Stomach (tissue), 9 donors: ENCODE results near the gene B3GNT3. TPM values are rescaled to one million over a fixed set of nuclear protein-coding genes. Genes with fewer than 3 reads are reported as not detected.
A peak's percentile ranks its signal among the peaks of the same experiment; 100 is the strongest.

Experiments used
- DNase-seq, 2 donors: peaks; one replicate each; pipeline versions ENCODE4 v3.0.0 to v3.0.0-alpha.2; 2013 to 2019
- H3K27ac ChIP-seq, 5 donors: fragments of 200-600 bp in 4 of 5; sonication (generic) in 4 of 5; one replicate each; pipeline ENCODE4 v1.5.1; 2013 to 2019; ENCODE audit warnings: mild to moderate bottlenecking in 1 of 5, moderate library complexity in 1 of 5
- H3K27me3 ChIP-seq, 3 donors: fragments of 200-600 bp; sonication (generic); one replicate each; pipeline ENCODE4 v1.5.1; 2017 to 2019; ENCODE audit warnings: mixed run types in 1 of 3
- H3K36me3 ChIP-seq, 4 donors: fragments of 200-600 bp; sonication (generic); 1 replicate in 3 of 4; 2 replicates in 1 of 4; pipeline ENCODE4 v1.5.1; 2016 to 2019
- H3K4me1 ChIP-seq, 4 donors: fragments of 200-600 bp; sonication (generic); one replicate each; pipeline ENCODE4 v1.5.1; 2016 to 2019
- H3K4me3 ChIP-seq, 4 donors: fragments of 200-600 bp; sonication (generic) in 3 of 4; one replicate each; pipeline ENCODE4 v1.5.1; 2016 to 2019; ENCODE audit warnings: mild to moderate bottlenecking in 1 of 4
- H3K9me3 ChIP-seq, 4 donors: fragments of 200-600 bp; sonication (generic); one replicate each; pipeline ENCODE4 v1.5.1; 2016 to 2019
- EP300 ChIP-seq: sonication (generic); formaldehyde crosslinking; IDR thresholded peaks from one replicate; pipeline ENCODE4 v1.6.1; 2017; ENCODE audit warnings: antibody characterized with exemption
- POLR2A ChIP-seq, 4 donors: fragments of 450-650 bp; IDR thresholded peaks; one replicate each; pipeline ENCODE4 v1.6.1; 2016; ENCODE audit warnings: antibody characterized with exemption in 4 of 4, control low read depth in 2 of 4, mild to moderate bottlenecking in 1 of 4, moderate library complexity in 1 of 4
- POLR2AphosphoS5 ChIP-seq, 3 donors: sonication (generic); formaldehyde crosslinking; IDR thresholded peaks; one replicate each; pipeline ENCODE4 v1.6.1; 2016; ENCODE audit warnings: antibody characterized with exemption in 3 of 3
- WGBS, 5 donors: extraction: QIAGEN DNeasy Blood & Tissue Kit in 3 of 5; methylation state at CpG; one replicate each; pipeline versions ENCODE4 v1.1.5 to v1.1.7; 2013 to 2018; 5-methylcytosine and 5-hydroxymethylcytosine counted together
- intact Hi-C: fragments of 100-400 bp; cut with DNase I; formaldehyde crosslinking; loops from one replicate; pipeline ENCODE4 v1.15.1; 2023; ENCODE audit warnings: low total_unique reads
- polyA plus RNA-seq, 3 donors: library from polyadenylated mRNA; stranded (reverse); fragments of 200-250 nt; gene quantifications; one replicate each; pipeline ENCODE4 v1.2.3, GENCODE V29; 2013
- total RNA-seq, 5 donors: library from RNA; depleted of rRNA; stranded (reverse); fragments of >200 nt; gene quantifications; one replicate each; pipeline versions ENCODE4 v1.1.0 to v1.2.3, GENCODE V29; 2014 to 2016
- TF ChIP-seq, protein P1 (sequence below), 7 experiments: fragments of 450-650 bp in 4 of 7; fragments of 200-600 bp in 3 of 7; sonication (generic) in 3 of 7; IDR thresholded peaks; one replicate each; pipeline ENCODE4 v1.5.1; 2016 to 2019; ENCODE audit warnings: antibody characterized with exemption in 7 of 7, control low read depth in 2 of 7, mild to moderate bottlenecking in 1 of 7
- donor health status: healthy with polysubstance abuse.
- donor health status: Bipolar disorder and iron deficiency.
- donor health status: healthy.

B3GNT3 gene
- total and polyA plus RNA-seq, 8 donors = 11.3 to 117 (median 20.2) TPM

DNA sequence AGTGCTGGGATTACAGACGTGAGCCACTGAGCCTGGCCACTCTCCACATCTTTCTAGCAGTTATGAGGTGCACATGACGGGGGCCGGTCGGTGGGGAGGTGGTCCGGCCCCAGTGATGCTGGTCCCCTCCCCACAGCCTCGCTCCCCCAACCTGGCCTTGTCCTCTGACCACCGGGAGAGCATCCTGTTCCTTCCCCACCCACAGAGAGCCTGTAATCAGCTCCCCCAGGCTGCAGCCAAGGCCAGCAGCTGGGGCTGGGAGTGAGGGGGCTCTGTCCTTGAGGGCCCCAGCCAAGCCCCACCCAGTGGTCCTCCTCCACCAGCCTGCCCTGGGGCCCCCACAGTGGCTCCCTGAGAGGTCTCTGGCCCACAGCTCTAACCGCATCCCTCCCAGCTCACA, 29.4 kb downstream of the B3GNT3 start:
- Histone ChIP-seq H3K27ac (no peak overlapping the region), H3K4me1 (no peaks in the 10 kb centered on the region), H3K4me3 (no peak overlapping the region), H3K9me3 (no peaks in the 10 kb centered on the region), H3K36me3 (peaks cover 0 to 4% (median 0%) of the 10 kb centered on the region in 4 donors), H3K27me3 (peaks cover 0 to 40% (median 0%) of the 10 kb centered on the region in 3 donors)
- WGBS, 5 donors = 57 to 76% (median 63%) methylated on average over 4 to 8 of the region's 8 CpGs
- intact Hi-C loops = no loop called here
- TF ChIP-seq EP300 = no peak
- TF ChIP-seq, protein P1, sequence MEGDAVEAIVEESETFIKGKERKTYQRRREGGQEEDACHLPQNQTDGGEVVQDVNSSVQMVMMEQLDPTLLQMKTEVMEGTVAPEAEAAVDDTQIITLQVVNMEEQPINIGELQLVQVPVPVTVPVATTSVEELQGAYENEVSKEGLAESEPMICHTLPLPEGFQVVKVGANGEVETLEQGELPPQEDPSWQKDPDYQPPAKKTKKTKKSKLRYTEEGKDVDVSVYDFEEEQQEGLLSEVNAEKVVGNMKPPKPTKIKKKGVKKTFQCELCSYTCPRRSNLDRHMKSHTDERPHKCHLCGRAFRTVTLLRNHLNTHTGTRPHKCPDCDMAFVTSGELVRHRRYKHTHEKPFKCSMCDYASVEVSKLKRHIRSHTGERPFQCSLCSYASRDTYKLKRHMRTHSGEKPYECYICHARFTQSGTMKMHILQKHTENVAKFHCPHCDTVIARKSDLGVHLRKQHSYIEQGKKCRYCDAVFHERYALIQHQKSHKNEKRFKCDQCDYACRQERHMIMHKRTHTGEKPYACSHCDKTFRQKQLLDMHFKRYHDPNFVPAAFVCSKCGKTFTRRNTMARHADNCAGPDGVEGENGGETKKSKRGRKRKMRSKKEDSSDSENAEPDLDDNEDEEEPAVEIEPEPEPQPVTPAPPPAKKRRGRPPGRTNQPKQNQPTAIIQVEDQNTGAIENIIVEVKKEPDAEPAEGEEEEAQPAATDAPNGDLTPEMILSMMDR (IDR thresholded peaks at IDR 0.05) = no peak
- TF ChIP-seq POLR2A (IDR thresholded peaks at IDR 0.05) = no peak
- TF ChIP-seq POLR2AphosphoS5 (IDR thresholded peaks at IDR 0.05) = no peak
- no peak for DNase-seq

DNA sequence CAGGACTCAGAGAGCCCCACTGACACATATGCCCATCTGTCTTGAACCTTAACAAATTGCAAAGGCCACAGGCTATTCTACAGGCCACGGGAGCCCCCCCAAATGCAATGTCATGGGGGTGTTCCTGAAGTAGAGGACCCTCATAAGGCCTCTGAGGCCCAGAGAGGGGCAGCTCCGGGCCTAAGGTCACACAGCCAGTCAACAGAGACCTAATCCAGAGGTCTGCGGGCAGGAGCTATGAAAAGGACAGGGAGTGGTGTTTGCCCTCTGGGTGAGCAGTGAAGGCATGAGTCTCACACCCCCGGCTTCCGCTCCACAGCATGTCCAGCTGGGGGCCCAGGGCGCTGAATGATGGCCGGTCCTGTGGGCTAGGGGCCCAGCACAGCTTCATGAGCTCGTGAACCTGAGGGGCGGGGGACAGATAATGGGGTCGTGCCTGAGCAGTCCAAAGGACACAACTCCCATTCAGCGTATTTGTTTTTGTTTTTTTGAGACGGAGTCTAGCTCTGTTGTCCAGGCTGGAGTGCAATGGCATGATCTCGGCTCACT, 31.6 kb downstream of the B3GNT3 start:
- no peak for DNase-seq
- Histone ChIP-seq H3K4me3 (no peak overlapping the region), H3K4me1 (peaks cover 0 to 20% (median 18%) of the 10 kb centered on the region in 4 donors), H3K27me3 (peaks cover 0 to 62% (median 3%) of the 10 kb centered on the region in 3 donors), H3K36me3 (peaks cover 0 to 23% (median 8%) of the 10 kb centered on the region in 4 donors), H3K9me3 (no peaks in the 10 kb centered on the region), H3K27ac (no peak overlapping the region)
- WGBS, 5 donors = 63 to 87% (median 72%) methylated on average over 13 of the region's 13 CpGs
- intact Hi-C loops = no loop called here
- TF ChIP-seq, protein P1 (IDR thresholded peaks at IDR 0.05) = no peak
- no peak for TF ChIP-seq POLR2A (IDR thresholded peaks at IDR 0.05)
- no peak for TF ChIP-seq EP300
- TF ChIP-seq POLR2AphosphoS5 (IDR thresholded peaks at IDR 0.05) = no peak

DNA sequence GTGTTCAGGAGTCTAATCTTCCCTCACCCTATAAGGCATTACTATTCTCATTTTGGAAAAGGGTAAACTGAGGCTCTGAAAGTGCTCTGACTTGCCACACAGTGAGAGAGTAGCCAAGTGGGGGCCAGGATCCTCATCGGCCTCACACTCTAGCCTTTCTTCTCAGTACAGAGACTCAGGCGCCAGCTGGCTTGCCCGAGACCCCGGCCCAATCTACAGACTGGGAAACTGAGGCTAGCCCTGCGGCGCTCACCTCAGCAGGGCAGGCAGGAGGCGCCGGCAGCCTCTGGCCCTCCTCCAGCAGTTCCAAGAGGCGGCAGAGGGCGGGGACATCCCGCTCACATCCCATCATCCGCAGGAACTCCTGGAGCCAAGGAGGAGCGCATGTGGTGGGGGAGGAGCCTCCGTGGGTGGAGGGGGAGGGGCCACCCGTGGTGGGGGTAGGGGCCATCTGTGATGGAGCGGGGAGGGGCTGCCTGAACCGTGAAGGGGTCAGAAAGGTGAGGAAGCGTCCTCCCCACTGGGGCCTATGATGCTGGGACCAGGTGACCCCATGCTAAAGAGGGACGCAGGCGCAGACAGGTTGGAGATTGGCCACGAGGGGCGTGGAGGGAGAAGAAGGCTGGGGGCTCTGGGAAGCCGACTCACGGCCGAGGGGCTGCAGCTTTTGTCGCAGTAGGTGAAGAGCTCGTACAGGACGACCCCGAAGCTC, 35.1 kb downstream of the B3GNT3 start:
- peak overlapping the region in 3 of 4 donors; percentile 16 to 38 (median 29) for H3K4me3 ChIP-seq
- WGBS, 5 donors = 19 to 44% (median 23%) methylated on average over 23 to 29 of the region's 29 CpGs
- peaks cover 0 to 58% (median 3%) of the 10 kb centered on the region in 3 donors for H3K27me3 ChIP-seq
- TF ChIP-seq POLR2AphosphoS5 (IDR thresholded peaks at IDR 0.05) (no peak), POLR2A (IDR thresholded peaks at IDR 0.05) (no peak)
- TF ChIP-seq, protein P1 (IDR thresholded peaks at IDR 0.05) = no peak
- intact Hi-C loops = no loop called here
- peaks cover 0 to 47% (median 16%) of the 10 kb centered on the region in 4 donors for H3K36me3 ChIP-seq
- peak in 1 of 2 donors; percentile 66 for DNase-seq
- peaks cover 0 to 22% (median 20%) of the 10 kb centered on the region in 4 donors for H3K4me1 ChIP-seq
- peak overlapping the region in 1 of 5 donors; percentile 4 for H3K27ac ChIP-seq
- no peaks in the 10 kb centered on the region for H3K9me3 ChIP-seq

DNA sequence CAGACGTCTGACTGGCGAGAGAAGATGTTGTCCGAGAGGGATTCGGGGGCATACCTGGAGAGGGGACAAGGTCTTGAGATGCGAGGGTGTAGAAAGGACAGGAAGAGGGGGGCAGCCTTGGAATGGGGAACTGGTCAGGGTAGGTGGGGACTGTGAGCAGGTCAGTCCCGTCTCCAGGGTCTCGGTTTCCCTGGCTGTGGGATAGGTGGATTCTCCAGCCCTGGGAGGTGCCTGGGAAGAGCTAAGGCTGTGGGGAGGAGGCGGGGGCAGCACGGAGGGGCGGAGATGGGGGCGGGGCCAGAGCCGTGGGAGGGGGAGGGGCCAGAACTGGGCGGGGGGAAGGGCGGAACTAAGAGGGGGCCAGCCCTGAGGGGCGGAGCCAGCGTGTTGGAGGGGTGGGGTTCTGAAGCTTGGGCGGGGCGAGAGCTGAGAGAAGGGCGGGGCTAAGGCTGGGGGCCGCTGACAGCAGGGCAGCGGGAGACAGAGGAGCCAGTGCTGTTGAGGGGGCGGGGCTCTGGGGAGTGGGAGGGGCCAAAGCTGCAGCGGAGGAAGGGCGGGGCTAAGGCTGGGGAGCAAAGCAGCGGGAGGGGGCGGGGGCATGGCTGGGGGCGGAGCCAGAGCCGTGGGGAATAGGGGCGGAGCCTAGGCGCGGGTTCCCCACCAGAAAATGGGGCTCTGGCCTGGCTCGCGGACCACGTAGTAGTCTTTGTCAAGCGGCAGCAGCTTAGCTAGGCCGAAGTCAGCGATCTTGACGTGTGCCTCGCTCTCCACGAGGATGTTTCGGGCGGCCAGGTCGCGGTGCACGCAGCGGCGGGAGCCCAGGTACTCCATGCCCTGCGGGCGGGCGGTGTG, 35.9 kb downstream of the B3GNT3 start:
- WGBS, 5 donors = 14 to 32% (median 27%) methylated on average over 36 to 50 of the region's 50 CpGs
- no peaks in the 10 kb centered on the region for H3K9me3 ChIP-seq
- H3K27me3 ChIP-seq = peaks cover 0 to 52% (median 3%) of the 10 kb centered on the region in 3 donors
- peak overlapping the region; percentile 19 to 44 (median 30) for H3K4me3 ChIP-seq
- peaks cover 0 to 55% (median 17%) of the 10 kb centered on the region in 4 donors for H3K36me3 ChIP-seq
- intact Hi-C loops = no loop called here
- TF ChIP-seq POLR2A (IDR thresholded peaks at IDR 0.05) = no peak
- TF ChIP-seq, protein P1 (IDR thresholded peaks at IDR 0.05) = no peak
- peak; percentile 88 to 90 for DNase-seq
- H3K27ac ChIP-seq = peak overlapping the region in 1 of 5 donors; percentile 4
- H3K4me1 ChIP-seq = peaks cover 0 to 22% (median 20%) of the 10 kb centered on the region in 4 donors
